HL-60/S4 treated with phorbol 12-myristate 13-acetate at 8.2 ng/mL for 4 days and 3 days (cell line): ENCODE data around the gene PPP2R5D.

ENCODE experiments used
- in situ Hi-C: fragments of 300-500 bp; cut with MboI; formaldehyde crosslinking; loops from 2 replicates; pipeline ENCODE4 v1.15.0; 2022; ENCODE audit warnings: low sequenced_read_pairs

PPP2R5D gene

DNA sequence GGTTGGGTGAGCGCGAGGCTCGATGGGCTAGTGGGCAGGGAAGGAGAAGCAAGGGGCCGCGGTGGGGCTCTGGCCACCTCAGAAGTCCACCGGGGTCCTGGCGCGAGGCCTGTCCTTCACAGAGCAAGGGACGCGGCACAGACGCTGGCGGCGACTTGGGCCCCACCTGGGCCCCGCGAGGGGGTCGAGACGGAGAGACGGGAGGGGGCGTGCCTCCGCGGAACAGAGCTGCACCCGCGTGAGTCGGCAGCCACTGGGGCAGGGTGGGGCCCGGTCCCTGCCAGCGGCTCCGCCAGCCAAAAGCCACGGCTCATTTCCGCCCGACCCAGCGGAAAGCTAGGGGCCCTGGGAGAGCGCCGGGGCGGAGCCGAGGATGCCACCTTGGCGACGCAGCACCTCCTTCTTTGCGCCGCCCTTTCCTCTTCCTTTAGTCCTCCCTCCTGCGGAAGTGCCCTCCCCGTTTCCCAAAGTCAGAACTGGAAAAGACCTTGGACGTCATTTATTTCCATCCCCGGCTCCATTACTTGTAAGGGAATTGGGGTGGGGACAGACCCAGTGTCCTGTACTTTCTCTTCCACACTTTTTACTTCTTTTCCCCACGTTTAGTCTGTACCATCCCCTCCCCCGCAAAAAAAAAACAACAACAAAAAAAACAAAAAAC, 69.3 kb downstream of the PPP2R5D start, which contains the start of gene CUL7:
Gene CUL7, minus strand, starts transcription at position 307 of the 661 bp plus-strand sequence. CDS start 1,063 bp downstream, outside the sequence.
- in situ Hi-C loops = no loop called here

DNA sequence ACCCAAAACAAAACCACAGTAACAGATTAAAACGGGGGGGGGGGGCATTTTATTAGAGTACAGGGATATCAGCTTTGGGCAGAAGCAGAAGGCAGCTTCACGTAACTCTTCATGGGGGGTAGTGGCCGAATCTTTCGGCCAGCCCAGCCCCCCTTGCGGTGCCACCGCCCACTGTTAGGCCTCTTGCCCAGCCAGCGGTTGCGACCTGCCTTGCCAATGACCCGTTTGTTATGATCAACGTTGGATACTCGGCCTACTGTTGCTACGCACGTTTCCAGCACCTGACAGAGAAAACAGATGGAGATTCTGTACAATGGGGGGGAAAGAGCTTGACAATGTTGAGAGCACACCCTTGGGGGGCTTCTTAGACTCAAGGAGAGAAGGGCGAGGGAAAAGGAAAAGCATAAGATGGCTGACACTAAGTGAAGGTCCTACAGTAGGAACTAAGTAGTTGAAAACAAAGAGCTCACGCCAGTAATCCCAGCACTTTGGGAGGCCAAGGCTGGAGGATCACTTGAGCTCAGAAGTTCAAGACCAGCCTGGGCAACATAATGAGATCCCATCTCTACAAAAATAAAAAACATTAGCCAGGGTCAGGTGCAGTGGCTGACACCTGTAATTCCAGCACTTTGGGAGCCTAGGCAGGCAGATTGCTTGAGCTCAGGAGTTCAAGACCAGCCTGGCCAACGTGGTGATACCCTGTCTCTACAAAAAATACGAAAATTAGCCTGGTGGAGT, 70.0 kb downstream of the PPP2R5D start:
- in situ Hi-C loops = no loop called here

DNA sequence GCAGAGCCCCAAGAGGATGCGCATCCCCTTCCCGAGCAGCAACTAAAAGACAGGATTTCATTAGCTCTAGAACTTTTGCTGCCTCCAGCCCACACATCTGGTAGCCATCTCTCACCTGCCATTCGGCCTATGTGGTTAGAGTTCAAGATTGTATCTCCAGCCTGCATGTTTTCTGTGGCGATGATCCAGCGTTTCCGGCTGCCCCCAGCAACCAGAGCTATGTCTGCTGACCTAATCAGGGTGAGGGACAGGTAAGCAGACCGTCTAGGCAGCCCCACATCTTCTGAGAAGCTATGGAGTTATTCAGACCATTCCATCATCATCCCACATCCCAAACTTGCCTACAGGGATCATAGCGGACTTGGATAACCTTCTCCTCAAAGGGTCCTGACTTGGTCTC, 71.6 kb downstream of the PPP2R5D start:
- in situ Hi-C loops = no loop called here

DNA sequence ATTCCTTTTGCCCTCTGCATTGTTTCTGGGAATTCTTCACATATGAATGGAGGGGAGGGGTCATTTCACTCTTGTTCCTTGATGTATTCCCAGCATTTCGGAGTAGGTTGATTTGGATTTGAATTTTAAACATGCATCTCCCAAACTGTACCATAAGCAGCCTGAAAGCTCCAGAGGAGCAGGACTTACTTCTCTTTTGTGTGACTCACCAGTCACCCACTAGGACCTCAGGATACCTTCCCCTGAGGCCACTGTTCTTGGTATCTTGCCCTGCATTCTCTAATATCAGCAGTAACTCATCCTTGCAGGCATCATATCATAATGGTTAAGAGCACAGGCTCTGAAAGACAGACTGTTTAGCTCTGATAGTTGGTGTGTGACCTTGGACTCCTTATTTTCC, 74.2 kb downstream of the PPP2R5D start:
- in situ Hi-C loops = no loop called here

DNA sequence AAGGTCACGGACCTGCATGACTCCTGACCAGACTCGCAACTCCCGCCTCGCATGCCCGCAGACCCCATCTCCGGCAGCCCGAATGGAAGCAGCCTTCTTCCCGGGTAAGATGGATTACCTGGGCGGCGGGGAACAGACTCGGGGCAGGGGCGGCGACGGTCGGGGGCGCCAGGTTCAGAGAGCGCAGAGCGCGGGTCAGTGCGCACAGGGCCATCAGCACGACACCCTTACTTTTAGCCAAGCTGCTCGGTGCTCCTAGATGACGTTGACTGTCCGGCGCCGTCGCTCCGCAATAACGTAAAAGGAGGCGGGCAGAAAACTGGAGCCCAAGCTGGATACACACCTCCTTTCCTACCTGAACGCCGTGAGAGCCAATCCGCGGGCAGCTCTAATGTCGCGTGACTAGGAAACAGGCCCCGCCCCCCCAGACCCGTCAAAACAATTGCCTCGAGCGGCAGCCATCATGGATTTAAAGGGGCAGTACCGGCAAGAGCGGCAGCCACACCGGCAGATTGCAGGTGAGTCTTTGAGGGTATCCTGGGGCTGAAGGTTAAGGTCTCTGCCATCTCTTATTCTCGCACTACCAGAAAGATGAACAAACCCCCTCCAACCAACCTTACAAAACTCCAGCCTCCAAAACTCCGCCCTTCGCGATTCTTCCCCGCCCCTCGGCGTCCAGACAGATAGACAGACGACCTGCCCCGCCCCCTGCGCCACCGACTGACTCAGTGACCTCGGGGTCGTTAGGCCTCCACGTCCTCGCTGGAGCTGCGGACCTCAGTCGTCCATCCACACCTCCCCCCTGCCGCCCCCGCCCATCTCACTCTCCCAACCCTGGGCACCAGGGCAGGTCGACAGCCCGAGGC, 75.0 kb downstream of the PPP2R5D start, which contains the start of the genes KLC4 and MRPL2:
Gene KLC4, plus strand, starts transcription at position 464 of the 866 bp plus-strand sequence. CDS start 1,705 bp downstream, outside the sequence.
Gene MRPL2, minus strand, starts transcription at position 267 of the 866 bp plus-strand sequence. Its CDS starts 53 bp downstream, at position 214.
- in situ Hi-C loops = loop anchor here (10.0 kb wide), 1 partner anchor 85 kb away; no protein-coding TSS in a partner anchor

DNA sequence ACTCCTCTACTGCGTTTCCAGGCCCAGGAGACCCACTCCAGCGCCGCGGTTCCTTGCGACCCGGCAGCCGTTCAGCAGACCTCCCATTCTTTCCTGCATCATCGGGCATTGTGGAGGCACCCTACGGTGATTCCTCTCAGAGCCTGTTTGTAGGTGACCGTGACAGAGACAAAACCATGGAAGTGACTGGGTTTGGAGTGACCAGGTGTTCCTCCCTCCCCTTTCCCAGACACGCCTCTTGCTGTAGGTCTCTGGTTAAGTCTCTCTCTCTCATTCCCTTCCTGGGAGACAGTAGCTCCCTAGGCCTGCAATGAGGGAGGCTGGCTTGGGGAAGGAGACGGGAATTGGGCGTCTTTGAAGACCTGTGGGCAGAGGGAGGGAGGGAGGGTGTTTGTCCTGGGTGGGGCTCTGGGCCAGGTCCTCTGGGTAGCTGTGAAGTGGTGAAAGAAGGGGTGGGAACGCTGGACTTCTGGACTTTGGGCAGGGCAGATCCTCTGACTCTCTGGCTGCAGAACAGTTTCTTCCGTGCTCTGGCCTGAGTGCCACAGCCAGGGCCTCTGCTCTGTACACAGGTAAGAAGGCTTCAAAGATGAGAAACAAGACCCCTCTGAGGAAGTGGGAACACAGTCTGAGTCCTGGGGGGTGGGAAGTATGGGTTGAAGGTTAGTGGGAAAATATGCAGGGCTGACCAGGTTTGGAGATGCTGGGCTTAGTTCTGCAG, 75.8 kb downstream of the PPP2R5D start:
- in situ Hi-C loops = loop anchor here (10.0 kb wide), 1 partner anchor 85 kb away; no protein-coding TSS in a partner anchor

DNA sequence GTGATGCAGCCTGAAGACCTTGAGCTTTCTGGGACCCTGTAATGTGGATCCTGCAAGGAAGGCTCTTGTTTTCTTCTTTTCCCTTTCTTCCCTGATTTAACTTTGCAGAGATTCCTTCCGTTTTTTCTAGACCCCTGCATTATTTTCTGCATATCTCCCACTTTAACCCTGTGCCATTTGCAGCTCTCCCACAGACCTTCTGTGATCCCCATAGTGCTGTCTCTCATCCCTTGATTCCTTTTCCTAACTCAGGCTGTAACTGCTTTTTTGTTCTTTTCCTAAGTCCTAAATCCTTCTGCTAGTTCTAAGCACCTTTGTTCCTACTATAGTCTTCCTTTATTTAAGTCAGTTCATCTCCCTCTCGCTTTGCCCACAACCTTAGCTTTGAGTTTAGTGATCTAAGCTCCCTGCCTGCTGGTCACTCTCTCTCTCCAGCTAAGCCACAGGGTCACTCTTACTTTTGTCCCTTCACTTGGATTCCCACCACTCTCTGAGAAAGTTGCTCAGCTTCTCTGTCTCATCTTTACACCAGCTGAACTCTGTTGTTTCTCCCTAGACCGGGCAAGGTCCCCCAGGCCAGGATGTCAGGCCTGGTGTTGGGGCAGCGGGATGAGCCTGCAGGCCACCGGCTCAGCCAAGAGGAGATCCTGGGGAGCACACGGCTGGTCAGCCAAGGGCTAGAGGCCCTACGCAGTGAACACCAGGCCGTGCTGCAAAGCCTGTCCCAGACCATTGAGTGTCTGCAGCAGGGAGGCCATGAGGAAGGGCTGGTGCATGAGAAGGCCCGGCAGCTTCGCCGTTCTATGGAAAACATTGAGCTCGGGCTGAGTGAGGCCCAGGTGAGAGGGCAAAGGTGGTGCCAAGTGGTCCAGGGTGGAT, 76.6 kb downstream of the PPP2R5D start:
- in situ Hi-C loops = loop anchor here (10.0 kb wide), 1 partner anchor 84 kb away; no protein-coding TSS in a partner anchor

DNA sequence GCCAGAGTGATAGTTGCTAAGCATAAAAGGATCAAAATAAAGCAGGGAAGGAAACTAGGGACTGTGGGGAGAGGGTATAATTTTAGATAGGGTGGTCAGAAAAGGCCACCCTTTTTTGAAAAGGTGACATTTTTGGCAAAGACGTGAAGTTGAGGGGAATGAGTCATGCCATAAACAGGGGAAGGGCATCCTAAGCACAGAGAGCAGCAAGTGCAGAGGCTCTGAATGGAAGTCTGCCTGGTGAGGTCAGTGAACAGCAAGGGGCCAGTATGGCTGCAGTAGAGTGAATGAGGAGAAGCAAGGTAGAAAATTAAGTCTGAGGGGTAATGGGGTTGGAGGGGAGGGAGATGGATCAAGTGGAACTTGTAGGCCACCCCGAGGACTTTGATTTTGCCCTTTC, 77.5 kb downstream of the PPP2R5D start:
- in situ Hi-C loops = loop anchor here (10.0 kb wide), 1 partner anchor 83 kb away; no protein-coding TSS in a partner anchor
